Subcutaneous preadipocyte (primary cell): ENCODE measurements around the gene C2orf42. TPM values are rescaled to one million over a fixed set of nuclear protein-coding genes. Genes with fewer than 3 reads are reported as not detected.

Experiments
- total RNA-seq: library from RNA; depleted of rRNA; stranded (reverse); fragments of >200 nt; gene quantifications from 2 replicates; pipeline ENCODE4 v1.2.3, GENCODE V29; 2012

The C2orf42 gene
- total RNA-seq = 15.1 and 21.7 TPM in 2 replicates

DNA sequence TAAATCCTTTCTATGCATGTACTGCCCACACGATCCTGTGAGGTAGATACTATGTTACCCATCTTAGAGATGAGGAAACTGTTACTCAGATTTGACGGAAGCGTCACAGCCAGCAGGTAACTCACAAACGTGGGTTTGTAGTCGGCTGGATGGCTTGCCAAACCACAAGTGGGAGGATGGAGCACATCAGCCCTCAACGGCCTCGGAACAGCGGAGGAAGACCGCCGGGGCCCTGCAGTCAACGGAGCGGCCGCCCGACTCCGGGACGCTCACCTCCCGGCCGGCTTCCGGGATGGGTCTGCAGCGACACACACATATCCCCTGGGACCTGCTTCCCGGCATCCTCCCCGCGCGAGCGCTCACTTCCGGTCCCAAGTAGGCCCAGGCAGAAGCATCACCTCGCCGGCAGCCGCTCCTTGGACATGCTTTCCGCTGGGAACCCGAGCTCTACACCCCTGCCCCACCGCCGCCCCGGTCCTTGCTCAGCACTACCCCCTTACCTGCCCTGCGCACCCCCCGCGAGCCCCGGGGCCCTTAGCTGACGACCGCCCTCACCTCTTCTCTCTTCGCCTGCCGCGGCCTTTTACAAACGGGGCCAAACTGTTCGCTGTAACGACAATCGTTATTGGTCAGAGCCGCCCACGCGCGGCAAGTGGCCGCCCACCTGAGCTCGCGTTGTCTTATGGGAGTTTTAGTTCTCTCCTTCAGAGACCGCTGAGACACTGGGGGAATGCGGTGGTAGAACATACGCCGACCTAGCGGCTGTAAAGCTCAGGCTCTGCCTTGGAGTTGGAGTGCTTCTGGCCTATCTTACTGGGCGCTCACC, at the start of gene C2orf42:
TSS of gene C2orf42 (minus strand) at position 602 of the 826 bp plus-strand sequence. CDS start 9,034 bp downstream, outside the sequence.

Other genes with a start within 250 kb of the C2orf42 start
- gene ASPRV1, start 229.4 kb downstream of the C2orf42 start, total RNA-seq = 0.20 and 0.37 TPM in 2 replicates
- gene PCBP1, start 103.5 kb downstream of the C2orf42 start, total RNA-seq = 43.4 and 46.9 TPM in 2 replicates
- 58.4 and 62.0 TPM in 2 replicates for gene TIA1, start 57.6 kb upstream of the C2orf42 start, total RNA-seq
- gene PCYOX1, start 67.1 kb upstream of the C2orf42 start, total RNA-seq = 35.8 and 51.4 TPM in 2 replicates
- gene SNRPG, start 102.7 kb upstream of the C2orf42 start, total RNA-seq = 195 and 207 TPM in 2 replicates
- 24.6 and 29.7 TPM in 2 replicates for gene FAM136A, start 111.0 kb upstream of the C2orf42 start, total RNA-seq